NCI-H226 (cell line): ENCODE measurements around the gene COLEC11.
"Not testable (repeated sequence)": the region's sequence is repeated elsewhere in the genome, so short reads cannot be mapped to it uniquely, and the experiment has no call there.

Experiments used
- DNase-seq: peaks from one replicate; pipeline ENCODE4 v3.0.0-alpha.2; 2015

Gene COLEC11

DNA sequence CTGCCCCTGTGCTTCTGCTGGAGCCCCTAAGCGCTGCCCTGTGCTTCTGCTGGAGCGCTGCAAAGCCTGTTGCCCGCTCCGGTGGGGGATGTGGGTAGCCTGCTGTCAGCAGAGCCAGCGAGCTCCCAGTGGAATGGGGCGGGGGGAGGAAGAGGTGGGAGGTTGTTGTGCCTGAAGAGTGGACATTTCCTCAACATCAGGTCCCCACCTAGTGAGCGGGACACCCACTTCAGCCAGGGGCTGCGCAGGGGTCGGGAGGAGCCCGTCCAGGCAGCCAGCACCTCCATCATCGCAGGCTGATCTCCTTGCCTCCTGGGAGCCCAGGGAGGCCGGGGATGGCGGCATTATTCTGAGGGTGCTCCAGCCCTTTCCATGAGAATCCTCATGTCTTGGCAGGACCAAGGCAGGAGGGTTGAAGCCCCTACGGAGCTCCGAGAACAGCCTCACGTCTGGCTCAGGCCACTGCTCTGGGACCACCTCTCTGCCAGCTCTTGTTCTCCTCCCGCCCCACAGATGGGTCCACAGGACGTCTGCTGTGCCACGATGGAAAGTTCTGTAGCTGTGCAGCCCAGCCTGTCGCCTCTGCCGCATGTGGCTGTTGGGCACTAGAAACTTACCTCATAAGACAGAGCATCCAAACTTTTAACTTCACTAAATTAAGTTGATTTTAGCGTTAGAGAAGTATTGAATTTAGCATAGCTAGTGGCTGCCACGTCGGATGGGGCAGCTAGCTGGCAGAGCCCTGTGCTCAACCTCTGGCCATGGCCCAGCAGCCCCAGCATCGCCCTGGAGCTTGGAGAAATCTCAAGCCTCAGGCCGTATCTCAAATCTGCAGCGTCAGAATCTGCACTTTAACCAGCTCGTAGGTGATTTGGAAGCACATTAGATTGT, 61.2 kb downstream of the COLEC11 start:
- DNase-seq, result no peak

- DNase-seq, result no peak
Measured at GRCh38 chr2:3656762-3657721, 62.1 kb downstream of the COLEC11 start.

DNA sequence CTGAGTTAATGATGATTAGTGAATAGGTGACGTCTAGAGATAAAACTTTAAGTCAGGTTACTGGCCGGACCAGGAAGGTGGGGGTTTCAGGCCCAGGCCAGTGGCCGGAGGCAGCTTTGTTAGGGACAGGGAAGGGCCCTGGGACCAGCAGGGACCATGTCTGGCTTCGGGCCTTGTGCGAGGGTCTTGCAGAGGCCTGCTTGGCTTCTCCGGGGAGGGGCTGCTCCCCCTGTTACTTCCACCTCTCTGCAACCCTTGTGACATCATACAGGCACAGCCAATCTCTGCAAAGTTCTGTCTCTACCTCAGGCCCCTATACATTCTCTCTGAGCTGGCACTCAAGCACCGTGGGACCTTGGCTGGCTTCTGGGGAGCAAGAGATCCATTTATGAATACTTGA, 63.0 kb downstream of the COLEC11 start, which contains the start of gene ALLC:
Gene ALLC (plus strand): TSS at position 320 of the 400 bp plus-strand sequence. CDS start 12,958 bp downstream, outside the sequence.
- no peak for DNase-seq

- no peak for DNase-seq
Measured at GRCh38 chr2:3659447-3660432, 64.8 kb downstream of the COLEC11 start.

DNA sequence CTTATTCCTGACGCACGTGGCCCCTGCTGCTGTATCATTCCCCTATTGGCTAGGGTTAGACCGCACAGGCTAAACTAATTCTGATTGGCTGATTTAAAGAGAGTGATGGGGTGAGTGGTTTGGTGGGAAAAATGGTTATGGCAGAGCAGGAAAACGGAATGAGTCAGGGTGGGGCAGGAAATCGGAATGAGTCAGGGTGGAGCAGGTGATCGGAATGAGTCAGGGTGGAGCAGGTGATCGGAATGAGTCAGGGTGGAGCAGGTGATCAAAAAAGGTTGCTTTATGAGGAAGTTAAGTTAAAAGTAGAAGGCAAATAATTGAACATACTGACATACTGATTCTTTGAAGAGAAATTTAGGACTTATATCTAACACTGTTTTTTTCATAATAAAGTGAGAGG, 65.7 kb downstream of the COLEC11 start:
- DNase-seq, result not testable (repeated sequence)

- DNase-seq, result no peak
Measured at GRCh38 chr2:3661149-3661660, 66.3 kb downstream of the COLEC11 start.

DNA sequence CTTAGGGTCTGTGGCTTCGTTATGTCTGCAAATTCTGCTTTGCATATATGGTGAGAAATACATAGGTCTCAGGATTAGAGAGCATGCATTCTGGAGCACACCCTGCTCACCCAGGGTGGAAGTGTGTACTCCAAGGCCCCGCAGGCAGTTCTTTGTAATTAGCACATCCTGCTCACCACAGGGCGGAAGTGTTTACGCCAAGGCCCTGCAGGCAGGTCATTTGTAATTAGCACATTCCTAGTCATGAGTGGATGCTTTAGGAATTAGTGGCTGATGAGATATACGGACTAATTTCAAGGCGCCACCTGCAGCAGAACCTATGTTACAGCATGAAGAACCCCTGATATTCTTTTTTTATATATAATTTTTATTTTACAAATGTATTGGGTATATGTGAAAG, 67.3 kb downstream of the COLEC11 start:
- DNase-seq, result no peak

DNA sequence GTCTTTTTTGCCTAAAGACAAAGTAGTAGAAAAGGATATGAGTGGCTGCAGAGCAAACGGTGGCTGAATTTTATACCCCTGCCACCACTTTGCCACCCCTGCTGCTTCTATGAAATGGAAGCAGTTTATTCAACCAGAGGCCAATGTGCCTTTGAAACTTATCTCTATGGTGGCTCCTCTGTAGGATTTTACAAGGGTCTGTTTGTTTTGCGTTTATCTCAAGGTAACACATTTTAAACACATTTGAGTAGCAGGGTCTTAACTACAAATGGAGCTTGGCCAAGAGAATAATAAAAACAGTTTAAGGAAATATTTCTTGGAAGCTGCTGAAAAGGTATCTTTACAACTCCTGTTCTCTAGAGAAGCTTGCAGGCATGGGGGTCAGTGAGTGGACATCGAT, 69.2 kb downstream of the COLEC11 start:
- DNase-seq, result no peak

DNA sequence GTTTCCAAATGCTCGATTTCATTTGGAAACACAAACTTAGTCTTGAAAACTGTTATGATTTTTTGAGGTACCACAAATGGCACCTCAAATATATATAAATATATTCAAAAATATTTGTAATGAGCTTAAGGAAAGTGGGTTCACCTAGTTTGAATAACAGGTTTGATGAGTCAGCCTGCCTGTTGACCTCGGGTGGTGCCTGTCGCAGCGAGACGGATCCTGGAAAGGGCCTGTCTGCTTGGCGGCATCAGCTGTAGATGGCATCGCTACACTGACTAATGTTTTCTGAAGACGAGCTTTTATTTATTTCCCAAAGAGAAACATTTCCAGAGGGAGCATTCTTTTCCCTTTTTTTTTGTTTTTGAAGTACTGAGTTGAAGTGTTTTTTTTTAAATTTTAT, 70.0 kb downstream of the COLEC11 start:
- no peak for DNase-seq

GRCh38 chr2:3665886-3666612, 71.1 kb downstream of the COLEC11 start:
- no peak for DNase-seq

DNA sequence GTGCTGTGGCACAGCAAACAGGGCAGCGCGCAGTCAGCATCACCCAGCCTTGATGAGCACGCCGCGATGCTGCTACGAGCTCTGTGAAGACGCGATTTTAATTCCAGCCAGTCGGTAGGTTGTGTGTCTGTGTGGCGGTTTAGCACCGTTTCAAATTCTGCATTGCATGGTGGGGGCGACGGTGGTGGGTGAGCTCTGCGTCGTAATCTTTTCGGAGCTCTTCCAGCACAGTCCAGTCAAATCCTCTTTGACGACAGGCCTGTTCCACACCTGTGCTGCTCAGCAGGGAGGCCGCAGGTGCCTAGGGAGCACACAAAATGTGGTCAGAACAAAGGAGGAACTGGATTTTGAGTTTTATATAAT, 71.7 kb downstream of the COLEC11 start:
- no peak for DNase-seq

DNA sequence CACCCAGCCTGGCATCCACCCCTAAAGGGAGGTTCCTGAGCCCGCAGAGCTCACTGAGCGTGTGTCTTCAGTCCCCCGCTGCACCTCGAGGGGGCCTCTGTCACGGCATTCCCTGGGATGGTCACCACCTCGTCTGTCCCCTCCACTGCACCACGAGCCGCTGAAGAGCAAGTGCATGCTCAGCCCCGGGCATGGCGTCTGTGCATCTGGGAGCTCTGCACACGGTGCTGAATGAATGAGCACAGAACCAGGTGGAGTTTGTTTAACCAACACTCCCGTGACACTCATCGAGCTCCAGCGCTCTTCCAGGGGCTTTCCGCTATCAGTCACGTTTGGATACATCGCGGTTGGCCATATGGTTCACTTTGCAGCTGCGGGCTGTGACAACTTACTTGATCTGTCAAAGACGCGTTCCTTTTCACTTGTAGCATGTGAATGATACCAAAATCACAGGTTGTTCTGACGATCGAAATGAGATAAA, 72.3 kb downstream of the COLEC11 start:
- DNase-seq, result no peak

GRCh38 chr2:3669656-3670055, 74.7 kb downstream of the COLEC11 start:
- DNase-seq, result no peak

GRCh38 chr2:3670376-3670775, 75.5 kb downstream of the COLEC11 start:
- no peak for DNase-seq

- no peak for DNase-seq
Measured at GRCh38 chr2:3670941-3671340, 76.0 kb downstream of the COLEC11 start.

DNA sequence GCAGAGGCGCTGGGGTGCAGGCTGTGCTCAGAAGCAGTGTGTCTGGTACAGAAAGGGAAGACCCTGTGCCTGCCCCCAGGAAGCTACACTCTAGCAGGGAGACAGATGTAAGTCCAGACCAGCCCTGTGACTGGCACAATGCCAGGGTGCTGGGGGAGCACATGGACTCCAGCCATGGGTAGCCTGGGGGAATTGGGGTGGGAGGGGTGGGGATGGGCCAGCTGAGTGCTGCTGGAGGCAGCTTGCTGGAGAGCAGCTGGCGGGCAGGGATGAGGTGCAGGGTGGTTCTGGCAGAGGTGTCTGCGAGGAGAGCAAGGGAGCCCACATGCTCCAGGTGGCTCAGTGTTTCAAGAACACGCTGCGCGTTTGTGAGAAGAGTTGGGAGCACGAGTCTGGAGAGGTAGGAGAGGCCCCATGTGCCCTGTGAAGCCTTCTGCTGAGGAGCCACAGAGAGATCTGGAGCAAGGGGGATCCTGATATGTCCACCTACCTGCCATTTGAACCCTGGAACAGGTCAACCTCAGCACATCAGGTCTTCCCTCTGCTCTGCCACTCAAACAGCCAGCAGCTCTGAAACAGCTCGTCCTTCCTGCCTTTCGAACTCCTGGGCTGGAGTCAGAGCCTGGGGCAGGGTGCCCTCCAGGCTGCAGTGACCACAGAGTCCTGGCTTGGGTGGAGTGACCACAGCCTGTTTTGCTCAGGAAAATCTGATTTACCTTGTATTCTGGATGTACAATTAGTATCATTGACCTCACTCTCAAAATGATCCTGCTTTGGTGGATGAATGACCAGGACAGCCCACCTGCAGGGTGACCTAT, 78.2 kb downstream of the COLEC11 start:
- DNase-seq, result no peak

- DNase-seq, result no peak
Measured at GRCh38 chr2:3674066-3674845, 79.3 kb downstream of the COLEC11 start.

GRCh38 chr2:3675687-3676086, 80.8 kb downstream of the COLEC11 start:
- no peak for DNase-seq

- DNase-seq, result no peak
Measured at GRCh38 chr2:3677436-3677835, 82.5 kb downstream of the COLEC11 start.

DNA sequence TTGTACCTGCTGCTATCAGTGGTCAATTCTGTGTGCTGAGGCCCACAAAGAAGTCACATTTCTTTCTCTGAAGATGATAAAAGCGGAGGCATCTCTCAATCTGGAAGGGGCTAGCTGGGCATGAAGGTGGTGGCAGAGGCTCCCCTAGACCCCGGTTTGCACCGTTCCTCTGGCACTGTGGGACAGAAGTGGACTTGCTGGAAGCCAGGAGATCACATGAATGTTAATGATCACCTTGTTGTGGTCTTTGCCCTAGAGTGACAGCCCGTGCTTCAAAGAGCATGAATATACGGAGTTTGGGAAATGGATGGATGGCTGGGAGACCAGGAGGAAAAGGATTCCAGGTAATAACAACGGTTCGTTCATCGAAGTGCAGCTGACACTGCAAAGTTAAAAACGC, 83.3 kb downstream of the COLEC11 start:
- no peak for DNase-seq
